Cardiac muscle cell (in vitro differentiated cells and primary cell): ENCODE data around the gene CHST14. TPM values are rescaled to one million over a fixed set of nuclear protein-coding genes. Genes with fewer than 3 reads are reported as not detected.

Experiments used
- DNase-seq, 2 donors: peaks; one replicate each; pipeline versions ENCODE4 v3.0.0 to v3.0.0-alpha.2; 2010 to 2017; ENCODE audit warnings: low read depth in 1 of 2, low spot score in 1 of 2
- H3K27ac ChIP-seq: fragments of 200-600 bp; sonication (generic); 2 replicates; pipeline ENCODE4 v1.5.1; 2016
- H3K27me3 ChIP-seq: fragments of 200-600 bp; sonication (generic); 2 replicates; pipeline ENCODE4 v1.6.0; 2016; ENCODE audit warnings: control low read depth
- H3K36me3 ChIP-seq: fragments of 200-600 bp; sonication (generic); 2 replicates; pipeline ENCODE4 v1.5.1; 2016; ENCODE audit warnings: control low read depth
- H3K4me1 ChIP-seq: fragments of 200-600 bp; sonication (generic); 2 replicates; pipeline ENCODE4 v1.8.1; 2017; ENCODE audit warnings: low read depth, mild to moderate bottlenecking, mixed run types
- H3K4me3 ChIP-seq: fragments of 200-600 bp; sonication (generic); 2 replicates; pipeline ENCODE4 v1.5.1; 2016; ENCODE audit warnings: mild to moderate bottlenecking
- H3K9me3 ChIP-seq: fragments of 200-600 bp; sonication (generic); 2 replicates; pipeline ENCODE4 v1.5.1; 2017; ENCODE audit warnings: low read depth, mild to moderate bottlenecking, control low read depth
- polyA plus RNA-seq: library from polyadenylated mRNA; unstranded; fragments of >200 nt; fragmentation: Nextera tagmentation; extraction: Ambion mirVana; gene quantifications from 2 replicates; pipeline ENCODE4 v1.2.1, GENCODE V29; 2016
- total RNA-seq: library from RNA; depleted of rRNA; stranded (reverse); fragments of >200 nt; gene quantifications from 2 replicates; pipeline ENCODE4 v1.2.3, GENCODE V29; 2016
- TF ChIP-seq, protein P1 (sequence below): IDR thresholded peaks from 2 replicates; pipeline ENCODE4 v1.5.1; 2012; ENCODE audit warnings: low read depth, mild to moderate bottlenecking, low read length

Gene CHST14
- total and polyA plus RNA-seq, 2 experiments from 2014 or later: 22.1 to 24.4 TPM

DNA sequence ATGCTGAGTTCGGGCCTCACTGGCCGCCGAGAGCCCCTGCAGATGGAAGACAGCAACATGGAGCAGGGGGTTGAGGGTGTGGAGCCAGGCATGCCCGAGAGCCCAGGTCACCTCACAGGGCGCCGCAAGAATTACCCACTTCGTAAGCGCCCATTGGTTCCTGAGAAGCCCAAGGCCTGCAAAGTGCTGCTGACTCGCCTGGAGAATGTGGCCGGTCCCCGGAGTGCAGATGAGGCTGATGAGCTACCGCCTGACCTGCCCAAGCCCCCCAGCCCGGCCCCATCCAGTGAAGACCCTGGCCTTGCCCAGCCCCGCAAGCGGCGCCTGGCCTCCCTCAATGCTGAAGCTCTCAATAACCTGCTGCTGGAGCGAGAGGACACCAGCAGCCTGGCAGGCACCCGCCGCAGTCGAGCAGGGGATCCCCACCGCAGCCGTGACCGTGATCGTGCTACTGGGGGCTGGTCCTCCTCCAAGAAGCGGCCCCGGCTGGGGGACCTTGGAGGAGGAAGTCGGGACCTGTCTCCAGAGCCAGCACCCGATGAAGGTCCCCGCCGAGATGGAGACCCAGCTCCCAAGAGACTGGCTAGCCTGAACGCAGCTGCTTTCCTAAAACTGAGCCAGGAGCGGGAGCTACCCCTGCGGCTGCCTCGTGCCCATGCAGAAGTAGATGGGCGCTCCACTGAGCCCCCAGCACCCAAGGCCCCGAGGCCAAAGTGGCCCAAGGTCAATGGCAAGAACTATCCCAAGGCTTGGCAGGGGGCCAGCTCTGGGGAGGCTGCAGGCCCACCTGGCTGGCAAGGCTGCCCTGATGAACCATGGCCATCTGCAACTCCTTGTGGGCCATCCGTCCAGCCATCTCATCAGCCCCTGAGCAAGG lies 12.1 kb upstream of the CHST14 start:
- H3K4me1 ChIP-seq: peaks cover 8% of the 10 kb centered on the region

DNA sequence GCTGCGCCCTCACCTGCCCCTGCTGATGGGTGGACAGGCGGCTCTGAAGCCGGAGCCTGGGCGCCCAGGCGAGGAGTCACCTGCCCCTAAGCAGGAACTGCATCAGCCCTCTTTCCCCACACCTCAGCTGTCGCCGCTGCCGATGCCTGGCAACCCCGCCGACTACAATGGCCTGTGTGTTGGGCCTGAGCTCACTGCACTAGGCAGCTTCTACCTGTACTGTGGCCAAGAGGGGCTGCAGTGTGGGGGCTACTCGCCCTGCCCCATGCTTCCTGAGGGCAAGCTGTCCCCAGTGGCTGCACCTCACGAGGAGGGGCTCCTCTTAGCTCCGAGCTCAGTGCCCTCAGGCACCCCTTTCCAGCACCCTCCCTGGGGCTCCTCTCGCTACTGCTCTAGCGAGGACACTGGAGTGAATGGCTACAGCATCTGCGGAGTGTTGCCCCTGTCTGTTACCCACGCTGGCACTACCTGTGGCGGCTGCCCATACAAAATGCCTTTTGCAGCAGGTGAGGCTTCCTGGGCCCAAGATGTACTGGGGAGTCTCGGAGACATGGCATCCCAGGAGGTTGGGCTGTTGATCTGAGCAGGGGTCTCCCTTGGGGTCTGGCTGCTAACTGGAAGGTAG lies 11.3 kb upstream of the CHST14 start:
- no peak for DNase-seq
- peaks cover 11% of the 10 kb centered on the region for H3K36me3 ChIP-seq
- no peaks in the 10 kb centered on the region for H3K27me3 ChIP-seq
- no peak overlapping the region for H3K27ac ChIP-seq
- TF ChIP-seq, protein P1, sequence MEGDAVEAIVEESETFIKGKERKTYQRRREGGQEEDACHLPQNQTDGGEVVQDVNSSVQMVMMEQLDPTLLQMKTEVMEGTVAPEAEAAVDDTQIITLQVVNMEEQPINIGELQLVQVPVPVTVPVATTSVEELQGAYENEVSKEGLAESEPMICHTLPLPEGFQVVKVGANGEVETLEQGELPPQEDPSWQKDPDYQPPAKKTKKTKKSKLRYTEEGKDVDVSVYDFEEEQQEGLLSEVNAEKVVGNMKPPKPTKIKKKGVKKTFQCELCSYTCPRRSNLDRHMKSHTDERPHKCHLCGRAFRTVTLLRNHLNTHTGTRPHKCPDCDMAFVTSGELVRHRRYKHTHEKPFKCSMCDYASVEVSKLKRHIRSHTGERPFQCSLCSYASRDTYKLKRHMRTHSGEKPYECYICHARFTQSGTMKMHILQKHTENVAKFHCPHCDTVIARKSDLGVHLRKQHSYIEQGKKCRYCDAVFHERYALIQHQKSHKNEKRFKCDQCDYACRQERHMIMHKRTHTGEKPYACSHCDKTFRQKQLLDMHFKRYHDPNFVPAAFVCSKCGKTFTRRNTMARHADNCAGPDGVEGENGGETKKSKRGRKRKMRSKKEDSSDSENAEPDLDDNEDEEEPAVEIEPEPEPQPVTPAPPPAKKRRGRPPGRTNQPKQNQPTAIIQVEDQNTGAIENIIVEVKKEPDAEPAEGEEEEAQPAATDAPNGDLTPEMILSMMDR: no peak
- no peaks in the 10 kb centered on the region for H3K9me3 ChIP-seq
- H3K4me3 ChIP-seq: no peak overlapping the region
- H3K4me1 ChIP-seq: peaks cover 7% of the 10 kb centered on the region

More for the DNA sequence above, 12.1 kb upstream of the CHST14 start:
- no peak for DNase-seq
- no peaks in the 10 kb centered on the region for H3K9me3 ChIP-seq
- no peaks in the 10 kb centered on the region for H3K27me3 ChIP-seq
- TF ChIP-seq, protein P1: no peak
- H3K36me3 ChIP-seq: peaks cover 4% of the 10 kb centered on the region
- no peak overlapping the region for H3K27ac ChIP-seq
- H3K4me3 ChIP-seq: no peak overlapping the region

DNA sequence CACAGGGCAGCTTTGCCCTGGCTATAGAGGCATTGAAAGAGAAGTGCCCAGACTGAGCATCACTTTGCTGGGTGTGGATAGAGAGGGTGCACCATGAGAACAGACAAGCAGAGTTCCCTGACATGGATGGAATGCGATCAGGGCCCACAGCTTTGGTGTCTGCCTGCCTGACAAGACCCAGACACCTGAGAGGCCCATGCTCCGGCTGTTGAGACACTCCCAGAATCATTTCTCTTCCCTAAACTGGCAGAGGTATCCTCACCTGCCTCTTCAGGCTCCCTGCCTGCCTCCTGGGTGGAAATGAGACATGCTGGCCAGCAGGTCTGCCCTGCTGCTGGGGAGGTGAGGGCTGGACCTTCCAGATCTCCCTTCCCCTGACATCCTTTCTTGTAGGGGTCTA lies 10.4 kb upstream of the CHST14 start:
- H3K36me3 ChIP-seq: peaks cover 19% of the 10 kb centered on the region
- H3K4me1 ChIP-seq: no peaks in the 10 kb centered on the region
- H3K9me3 ChIP-seq: no peaks in the 10 kb centered on the region
- no peak for DNase-seq
- no peaks in the 10 kb centered on the region for H3K27me3 ChIP-seq
- H3K27ac ChIP-seq: no peak overlapping the region
- TF ChIP-seq, protein P1: no peak
- H3K4me3 ChIP-seq: no peak overlapping the region

DNA sequence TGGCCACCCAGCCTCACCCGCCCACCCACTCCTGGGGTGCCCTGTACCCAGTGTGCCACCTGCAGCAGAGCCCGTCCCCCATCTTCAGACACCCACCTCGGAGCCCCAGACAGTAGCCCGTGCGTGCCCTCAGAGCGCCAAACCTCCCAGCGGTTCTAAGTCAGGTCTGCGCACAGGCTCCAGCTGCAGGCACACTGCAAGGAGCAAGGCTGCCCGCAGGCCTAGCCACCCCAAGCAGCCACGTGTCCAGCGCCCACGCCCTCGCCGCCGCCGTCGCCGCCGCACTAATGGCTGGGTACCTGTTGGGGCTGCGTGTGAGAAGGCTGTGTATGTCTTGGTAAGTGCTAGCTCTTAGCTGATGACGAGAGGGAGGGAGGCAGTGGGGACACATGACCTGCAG lies 8.8 kb upstream of the CHST14 start:
- no peaks in the 10 kb centered on the region for H3K4me1 ChIP-seq
- no peak overlapping the region for H3K4me3 ChIP-seq
- H3K36me3 ChIP-seq: peaks cover 28% of the 10 kb centered on the region
- no peaks in the 10 kb centered on the region for H3K9me3 ChIP-seq
- no peak for DNase-seq
- TF ChIP-seq, protein P1: no peak
- H3K27me3 ChIP-seq: no peaks in the 10 kb centered on the region
- no peak overlapping the region for H3K27ac ChIP-seq

DNA sequence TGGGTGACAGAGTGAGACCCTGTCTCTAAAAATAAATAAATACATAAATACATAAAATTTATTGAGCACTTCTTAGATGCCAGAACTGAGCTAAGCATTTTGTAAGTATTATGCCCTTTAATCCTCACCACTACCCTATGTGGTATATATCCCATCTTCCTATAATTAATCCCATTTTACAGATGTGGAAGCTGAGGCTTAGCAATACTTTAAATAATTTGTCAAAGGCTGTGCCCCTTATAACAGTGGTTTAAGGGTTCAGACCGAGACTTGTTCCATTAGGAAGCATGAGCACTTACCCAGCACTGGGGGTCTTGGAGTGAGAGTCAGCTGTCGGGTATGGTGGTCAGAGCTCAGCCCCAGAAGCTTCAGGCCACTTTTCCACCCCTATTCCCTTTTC lies 7.5 kb upstream of the CHST14 start:
- Histone ChIP-seq H3K9me3 (no peaks in the 10 kb centered on the region), H3K4me1 (no peaks in the 10 kb centered on the region), H3K4me3 (no peak overlapping the region), H3K36me3 (peaks cover 28% of the 10 kb centered on the region), H3K27ac (no peak overlapping the region), H3K27me3 (no peaks in the 10 kb centered on the region)
- no peak for DNase-seq
- TF ChIP-seq, protein P1: no peak
